GM23338 (cell line): ENCODE measurements around the gene WDR27. TPM values are rescaled to one million over a fixed set of nuclear protein-coding genes. Genes with fewer than 3 reads are reported as not detected.

ENCODE experiments used
- ATAC-seq: fragments of 200-7000 bp; cut with Tn5 transposase; 3 replicates; pipeline ENCODE4 v1.9.1; 2020
- DNase-seq: peaks from one replicate; pipeline ENCODE4 v3.0.0-alpha.2; 2015; ENCODE audit warnings: low spot score
- H2AFZ ChIP-seq: fragments of 200-600 bp; sonication (generic); 2 replicates; pipeline ENCODE4 v1.8.0; 2016; ENCODE audit warnings: antibody characterized with exemption, mild to moderate bottlenecking, moderate library complexity
- H3F3A ChIP-seq: fragments of 200-600 bp; sonication (generic); replicated peaks from 2 replicates; pipeline ENCODE4 v1.8.0; 2017; ENCODE audit warnings: antibody characterized with exemption, mixed run types, low read depth
- H3K27ac ChIP-seq: fragments of 200-600 bp; sonication (generic); 2 replicates; pipeline ENCODE4 v1.6.1; 2016; ENCODE audit warnings: low read depth
- H3K27me3 ChIP-seq: fragments of 200-600 bp; sonication (generic); 2 replicates; pipeline ENCODE4 v1.8.0; 2016; ENCODE audit warnings: mild to moderate bottlenecking, mixed run types, moderate library complexity; ENCODE audit not compliant: insufficient read depth
- H3K36me3 ChIP-seq: fragments of 200-600 bp; sonication (generic); 2 replicates; pipeline ENCODE4 v1.8.0; 2016; ENCODE audit warnings: mild to moderate bottlenecking; ENCODE audit not compliant: insufficient read depth
- H3K4me1 ChIP-seq: fragments of 200-600 bp; sonication (generic); 2 replicates; pipeline ENCODE4 v1.8.0; 2016; ENCODE audit warnings: mild to moderate bottlenecking, moderate library complexity; ENCODE audit not compliant: insufficient read depth
- H3K4me2 ChIP-seq: fragments of 200-600 bp; sonication (generic); 2 replicates; pipeline ENCODE4 v1.7.1; 2017; ENCODE audit warnings: mixed run types
- H3K4me3 ChIP-seq: fragments of 200-600 bp; sonication (generic); 2 replicates; pipeline ENCODE4 v1.6.1; 2016; ENCODE audit warnings: mixed run types
- H3K79me2 ChIP-seq: fragments of 200-600 bp; sonication (generic); replicated peaks from 2 replicates; pipeline ENCODE4 v1.8.0; 2017; ENCODE audit warnings: mild to moderate bottlenecking; ENCODE audit not compliant: insufficient read depth
- H3K9me2 ChIP-seq: fragments of 200-600 bp; sonication (generic); 2 replicates; pipeline ENCODE4 v1.8.0; 2017; ENCODE audit not compliant: insufficient read depth
- H4K20me1 ChIP-seq: fragments of 200-600 bp; sonication (generic); replicated peaks from 2 replicates; pipeline ENCODE4 v1.8.0; 2017; ENCODE audit warnings: mild to moderate bottlenecking; ENCODE audit not compliant: insufficient read depth
- H3K27ac Mint-ChIP-seq: 2 replicates; pipeline ENCODE4 v1.8.0; 2020; ENCODE audit warnings: inconsistent platforms, mild to moderate bottlenecking, moderate library complexity, mixed read lengths
- H3K27me3 Mint-ChIP-seq: 3 replicates; pipeline ENCODE4 v1.8.0; 2022; ENCODE audit warnings: low read depth, mild to moderate bottlenecking, moderate library complexity, mixed read lengths, inconsistent platforms; ENCODE audit not compliant: insufficient read depth, poor library complexity
- H3K36me3 Mint-ChIP-seq: 3 replicates; pipeline ENCODE4 v1.8.0; 2021; ENCODE audit warnings: low read depth, mild to moderate bottlenecking, inconsistent platforms, moderate library complexity, mixed read lengths
- H3K4me1 Mint-ChIP-seq: 3 replicates; pipeline ENCODE4 v1.8.0; 2020; ENCODE audit warnings: mild to moderate bottlenecking, inconsistent platforms, mixed read lengths
- H3K4me3 Mint-ChIP-seq: 3 replicates; pipeline ENCODE4 v1.8.0; 2021; ENCODE audit warnings: moderate library complexity, mild to moderate bottlenecking, inconsistent platforms, mixed read lengths
- H3K9me3 Mint-ChIP-seq: 3 replicates; pipeline ENCODE4 v1.8.0; 2020; ENCODE audit warnings: moderate library complexity, mild to moderate bottlenecking, inconsistent platforms, mixed read lengths
- CTCF ChIP-seq, 2 experiments: fragments of 200-600 bp in 1 of 2; sonication (generic) in 1 of 2; conservative IDR thresholded peaks; 2 replicates each; pipeline versions ENCODE4 v1.5.1 to v1.6.1; 2016 to 2017; ENCODE audit warnings: antibody characterized with exemption in 2 of 2, low read depth in 2 of 2, mild to moderate bottlenecking in 2 of 2, moderate library complexity in 1 of 2
- EZH2 ChIP-seq: fragments of 200-600 bp; sonication (generic); IDR thresholded peaks from one replicate; pipeline ENCODE4 v1.8.0; 2017; ENCODE audit warnings: antibody characterized with exemption, mild to moderate bottlenecking, low read depth; ENCODE audit not compliant: unreplicated experiment
- EZH2phosphoT487 ChIP-seq: fragments of 200-600 bp; sonication (generic); IDR thresholded peaks from one replicate; pipeline ENCODE4 v1.8.1; 2018; ENCODE audit warnings: antibody characterized with exemption; ENCODE audit not compliant: unreplicated experiment
- POLR2AphosphoS5 ChIP-seq: IDR thresholded peaks from 2 replicates; pipeline ENCODE4 v1.6.1; 2016; ENCODE audit warnings: antibody characterized with exemption, low read depth
- REST ChIP-seq: IDR thresholded peaks from one replicate; pipeline ENCODE4 v1.6.1; 2018; ENCODE audit warnings: antibody characterized with exemption; ENCODE audit not compliant: unreplicated experiment
- STAT1 ChIP-seq: IDR thresholded peaks from one replicate; pipeline ENCODE4 v1.6.1; 2016; ENCODE audit warnings: antibody characterized with exemption; ENCODE audit not compliant: unreplicated experiment
- ZNF114 ChIP-seq: fragments of 250-450 bp; sonication (Bioruptor Pico); IDR thresholded peaks from 2 replicates; pipeline ENCODE4 v1.5.0; 2020; ENCODE audit warnings: mild to moderate bottlenecking, moderate library complexity
- ZNF331 ChIP-seq: fragments of 250-450 bp; sonication (Bioruptor Pico); IDR thresholded peaks from 2 replicates; pipeline ENCODE4 v1.5.0; 2020; ENCODE audit warnings: low read depth, mild to moderate bottlenecking, moderate library complexity
- polyA plus RNA-seq: library from polyadenylated mRNA; unstranded; fragments of >200 nt; fragmentation: Nextera tagmentation; extraction: Ambion mirVana; gene quantifications from 2 replicates; pipeline ENCODE4 v1.2.1, GENCODE V29; 2016
- total RNA-seq: library from RNA; depleted of rRNA; stranded (reverse); fragments of >200 nt; shearing (Covaris generic); gene quantifications from 2 replicates; pipeline ENCODE4 v1.2.3, GENCODE V29; 2014

The WDR27 gene
- total and polyA plus RNA-seq, 2 experiments from 2014 or later = 55.3 to 80.4 TPM

- Mint-ChIP-seq H3K9me3 (no peaks in the 10 kb centered on the region; the same call in 2 of the 3 replicates), H3K36me3 (peaks cover 44% of the 10 kb centered on the region), H3K27ac (no peak overlapping the region), H3K4me1 (peaks cover 47% of the 10 kb centered on the region), H3K27me3 (peaks cover 13% of the 10 kb centered on the region), H3K4me3 (no peak overlapping the region)
- Histone ChIP-seq H3K27me3 (no peaks in the 10 kb centered on the region), H3K36me3 (no peaks in the 10 kb centered on the region), H3K27ac (no peak overlapping the region), H3K4me3 (no peak overlapping the region), H2AFZ (no peak overlapping the region), H3K9me2 (no peaks in the 10 kb centered on the region), H3F3A (peaks cover 12% of the 10 kb centered on the region), H3K79me2 (no peaks in the 10 kb centered on the region), H3K4me2 (no peak overlapping the region), H3K4me1 (peaks cover 27% of the 10 kb centered on the region), H4K20me1 (0 out of 2 replicates have a peak, but pooled peaks cover 3% of the 10 kb centered on the region)
- ATAC-seq (no peak), DNase-seq (no peak)
- no peak for TF ChIP-seq EZH2phosphoT487
- TF ChIP-seq EZH2 = no peak
- TF ChIP-seq STAT1 = no peak
- TF ChIP-seq ZNF114 (CRISPR knock-in tag) = no peak
Measured at GRCh38 chr6:169624785-169625184, 77.0 kb downstream of the WDR27 start.

- Histone ChIP-seq H3K79me2 (no peaks in the 10 kb centered on the region), H3K4me3 (no peak overlapping the region), H3F3A (peaks cover 12% of the 10 kb centered on the region), H3K9me2 (no peaks in the 10 kb centered on the region), H3K4me1 (peaks cover 33% of the 10 kb centered on the region), H2AFZ (no peak overlapping the region), H3K36me3 (no peaks in the 10 kb centered on the region), H4K20me1 (0 out of 2 replicates have a peak, but pooled peaks cover 3% of the 10 kb centered on the region), H3K27me3 (no peaks in the 10 kb centered on the region), H3K4me2 (no peak overlapping the region), H3K27ac (no peak overlapping the region)
- ATAC-seq (no peak), DNase-seq (no peak)
- peaks cover 55% of the 10 kb centered on the region for H3K4me1 Mint-ChIP-seq
- no peak overlapping the region for H3K27ac Mint-ChIP-seq
- H3K9me3 Mint-ChIP-seq = no peaks in the 10 kb centered on the region; the same call in 2 of the 3 replicates
- no peak overlapping the region for H3K4me3 Mint-ChIP-seq
- H3K27me3 Mint-ChIP-seq = peaks cover 15% of the 10 kb centered on the region
- TF ChIP-seq EZH2phosphoT487 = no peak
- no peak for TF ChIP-seq EZH2
- TF ChIP-seq CTCF (conservative IDR thresholded peaks at IDR 0.05; ENCODE audit: low read depth in 2 of 2) = no peak
- TF ChIP-seq REST = no peak
- no peak for TF ChIP-seq ZNF114 (CRISPR knock-in tag)
- no peak for TF ChIP-seq ZNF331 (CRISPR knock-in tag)
- TF ChIP-seq POLR2AphosphoS5 = no peak
- peaks cover 44% of the 10 kb centered on the region for H3K36me3 Mint-ChIP-seq
Measured at GRCh38 chr6:169623975-169624374, 77.9 kb downstream of the WDR27 start.
